ENCODE measurements around the gene PGM2. TPM values are rescaled to one million over a fixed set of nuclear protein-coding genes. Genes with fewer than 3 reads are reported as not detected.
A peak's percentile ranks its signal among the peaks of the same experiment; 100 is the strongest.
"Not testable (repeated sequence)": the region's sequence is repeated elsewhere in the genome, so short reads cannot be mapped to it uniquely, and the experiment has no call there.

The PGM2 gene
- polyA plus RNA-seq, 1 donor (not counting 4 experiments of a cell fraction or from before 2014, with no cell fraction given): 45.0 TPM

GRCh38 chr4:37825501-37825900 lies 985 bp upstream of the PGM2 start:
- Histone ChIP-seq H3K79me2 (ENCODE audit: control insufficient read depth, insufficient read depth, low read length) (peaks cover 11% of the 10 kb centered on the region), H3K9ac (ENCODE audit: control insufficient read depth, extremely low read depth, insufficient read depth, low read length) (peak overlapping the region; percentile 77), H3K27ac (ENCODE audit: control insufficient read depth, insufficient read depth, low read length) (peak overlapping the region; percentile 89), H2AFZ (ENCODE audit: control insufficient read depth, low read length) (peak overlapping the region; percentile 97), H3K4me3 (ENCODE audit: control insufficient read depth in 2 of 3, extremely low read depth in 1 of 3, insufficient read depth in 2 of 3, low read depth in 1 of 3, low read length in 3 of 3) (peak overlapping the region; percentile 81 to 90 (median 83)), H3K4me2 (ENCODE audit: control insufficient read depth, extremely low read depth, insufficient read depth, low read depth, low read length) (peak overlapping the region; percentile 97), H3K4me1 (ENCODE audit: control insufficient read depth, extremely low read depth, insufficient read depth, low read length) (peaks cover 12% of the 10 kb centered on the region)
- dilution Hi-C loops (cut with MboI; ENCODE audit: extremely low pct_ligation_motif_present, low sequenced_read_pairs); H4K20me1 ChIP-seq (ENCODE audit: control insufficient read depth, extremely low read depth, insufficient read depth, low read length); H3K9me3 ChIP-seq (ENCODE audit: control insufficient read depth, low read depth, low read length); H3K9me1 ChIP-seq (ENCODE audit: control insufficient read depth, extremely low read depth, insufficient read depth, low read length); H3K27me3 ChIP-seq (ENCODE audit: control insufficient read depth, extremely low read depth, insufficient read depth, low read length); H3K36me3 ChIP-seq (ENCODE audit: control insufficient read depth in 2 of 2, extremely low read depth in 1 of 2, insufficient read depth in 2 of 2, low read length in 2 of 2); DNase-seq (ENCODE audit: low read depth, low spot score); FAIRE-seq: not testable (repeated sequence)
- TF ChIP-seq CTCF (optimal IDR thresholded peaks at IDR 0.05 in 1 of 3, IDR thresholded peaks at IDR 0.05 in 1 of 3, conservative IDR thresholded peaks at IDR 0.05 in 1 of 3; ENCODE audit: extremely low read depth in 1 of 3, insufficient read depth in 2 of 3, low read length in 3 of 3): peak in 1 of 3 experiments; percentile 10

- dilution Hi-C loops (cut with MboI; ENCODE audit: extremely low pct_ligation_motif_present, low sequenced_read_pairs): no loop called here
- no peaks in the 10 kb centered on the region for H3K9me3 ChIP-seq (ENCODE audit: control insufficient read depth, low read depth, low read length)
Observed at GRCh38 chr4:37825968-37826294, 555 bp upstream of the PGM2 start.

More at GRCh38 chr4:37825968-37826294, 555 bp upstream of the PGM2 start:
- Histone ChIP-seq H3K4me3 (ENCODE audit: control insufficient read depth in 2 of 3, extremely low read depth in 1 of 3, insufficient read depth in 2 of 3, low read depth in 1 of 3, low read length in 3 of 3) (peak overlapping the region; percentile 81 to 90 (median 83)), H2AFZ (ENCODE audit: control insufficient read depth, low read length) (peak overlapping the region; percentile 97), H3K27me3 (ENCODE audit: control insufficient read depth, extremely low read depth, insufficient read depth, low read length) (no peaks in the 10 kb centered on the region), H3K4me2 (ENCODE audit: control insufficient read depth, extremely low read depth, insufficient read depth, low read depth, low read length) (peak overlapping the region; percentile 97), H3K9me1 (ENCODE audit: control insufficient read depth, extremely low read depth, insufficient read depth, low read length) (no peaks in the 10 kb centered on the region), H3K36me3 (ENCODE audit: control insufficient read depth in 2 of 2, extremely low read depth in 1 of 2, insufficient read depth in 2 of 2, low read length in 2 of 2) (no peaks in the 10 kb centered on the region), H4K20me1 (ENCODE audit: control insufficient read depth, extremely low read depth, insufficient read depth, low read length) (no peaks in the 10 kb centered on the region), H3K27ac (ENCODE audit: control insufficient read depth, insufficient read depth, low read length) (peak overlapping the region; percentile 89), H3K9ac (ENCODE audit: control insufficient read depth, extremely low read depth, insufficient read depth, low read length) (peak overlapping the region; percentile 77), H3K79me2 (ENCODE audit: control insufficient read depth, insufficient read depth, low read length) (peaks cover 11% of the 10 kb centered on the region), H3K4me1 (ENCODE audit: control insufficient read depth, extremely low read depth, insufficient read depth, low read length) (peaks cover 16% of the 10 kb centered on the region)
- FAIRE-seq: no peak
- no peak for DNase-seq (ENCODE audit: low read depth, low spot score)
- TF ChIP-seq EZH2 (IDR thresholded peaks at IDR 0.05; ENCODE audit: low read length) (no peak), CTCF (optimal IDR thresholded peaks at IDR 0.05 in 1 of 3, IDR thresholded peaks at IDR 0.05 in 1 of 3, conservative IDR thresholded peaks at IDR 0.05 in 1 of 3; ENCODE audit: extremely low read depth in 1 of 3, insufficient read depth in 2 of 3, low read length in 3 of 3) (no peak)
